Astrocyte of the spinal cord (primary cell): Measurements from ENCODE around the gene TENT5C.

Experiments used
- DNase-seq: peaks from one replicate; pipeline ENCODE4 v3.0.0; 2011; ENCODE audit warnings: low read depth, low spot score
- H3K4me3 ChIP-seq: 2 replicates; pipeline ENCODE4 v1.5.1; 2011; ENCODE audit warnings: low read depth, mild to moderate bottlenecking, low read length, moderate library complexity
- CTCF ChIP-seq: IDR thresholded peaks from 2 replicates; pipeline ENCODE4 v1.5.1; 2012; ENCODE audit warnings: low read depth, mild to moderate bottlenecking, low read length, inconsistent platforms
- in situ Hi-C: cut with HindIII; loops from 2 replicates; pipeline ENCODE4 v1.10.0; 2017; ENCODE audit warnings: low sequenced_read_pairs

Gene TENT5C

GRCh38 chr1:117572546-117572945, 33.3 kb upstream of the TENT5C start:
- no peak for TF ChIP-seq CTCF
- in situ Hi-C loops = no loop called here
- no peak overlapping the region for H3K4me3 ChIP-seq
- DNase-seq = no peak

GRCh38 chr1:117573386-117574023, 32.3 kb upstream of the TENT5C start:
- TF ChIP-seq CTCF = no peak
- H3K4me3 ChIP-seq = no peak overlapping the region
- peak; percentile 75 for DNase-seq
- in situ Hi-C loops = no loop called here

GRCh38 chr1:117574161-117574835, 31.6 kb upstream of the TENT5C start:
- H3K4me3 ChIP-seq = no peak overlapping the region
- no peak for TF ChIP-seq CTCF
- DNase-seq = no peak
- in situ Hi-C loops = no loop called here

- in situ Hi-C loops = no loop called here
- DNase-seq = no peak
- H3K4me3 ChIP-seq = no peak overlapping the region
- no peak for TF ChIP-seq CTCF
Observed at GRCh38 chr1:117575586-117576225, 30.1 kb upstream of the TENT5C start.

- TF ChIP-seq CTCF = no peak
- DNase-seq = no peak
- in situ Hi-C loops = no loop called here
- H3K4me3 ChIP-seq = no peak overlapping the region
Observed at GRCh38 chr1:117576236-117576635, 29.6 kb upstream of the TENT5C start.

- DNase-seq = no peak
- TF ChIP-seq CTCF = no peak
- in situ Hi-C loops = no loop called here
- no peak overlapping the region for H3K4me3 ChIP-seq
Observed at GRCh38 chr1:117577191-117577885, 28.5 kb upstream of the TENT5C start.
